NCI-H748 treated with DMSO at 0.1 percent for 48 hours (cell line): ENCODE measurements around the gene LEP.

ENCODE experiments used
- DNase-seq: peaks from one replicate; lab custom pipeline; 2025; lab: John Stamatoyannopoulos, UW

The LEP gene

DNA sequence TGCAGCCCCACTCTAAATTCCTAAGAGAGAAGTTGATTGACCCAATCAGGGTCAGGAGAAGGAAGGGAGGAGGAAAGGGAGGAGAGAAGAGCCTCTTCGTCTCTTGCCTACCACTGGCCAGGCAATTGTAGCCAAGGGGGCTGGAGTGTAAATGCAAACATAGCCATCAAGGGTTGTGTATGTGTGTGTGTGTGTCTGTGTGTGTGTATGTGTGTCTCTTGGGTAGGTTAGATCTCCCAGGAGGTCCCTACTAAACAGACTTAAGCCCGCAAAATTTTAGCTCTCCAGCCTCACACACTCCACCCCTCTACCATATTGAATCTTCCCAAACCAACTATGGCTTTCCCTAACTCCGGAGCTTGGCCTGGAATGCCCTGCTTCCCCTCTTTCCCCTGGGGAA, 3.8 kb downstream of the LEP start:
- no peak for DNase-seq

DNA sequence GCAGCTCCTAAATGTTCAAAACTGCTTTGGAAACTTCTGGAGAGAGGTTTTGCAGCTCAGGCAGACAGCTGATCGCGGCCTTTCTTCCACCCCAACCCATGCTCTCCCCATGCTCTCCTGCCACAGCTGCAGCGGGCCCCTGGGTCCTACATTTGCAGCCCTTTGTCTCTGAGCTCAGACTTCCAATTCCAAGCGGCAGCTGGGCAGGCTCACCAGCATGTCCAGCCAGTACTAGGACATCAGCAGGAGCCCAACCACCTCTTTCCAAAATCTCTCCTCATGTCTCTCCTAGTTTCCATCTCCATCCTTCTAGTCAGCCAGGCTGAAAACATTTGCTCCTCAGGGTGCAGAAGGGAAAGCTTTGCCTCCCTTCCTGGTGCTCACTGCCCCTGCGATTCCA, 6.0 kb downstream of the LEP start:
- no peak for DNase-seq

DNA sequence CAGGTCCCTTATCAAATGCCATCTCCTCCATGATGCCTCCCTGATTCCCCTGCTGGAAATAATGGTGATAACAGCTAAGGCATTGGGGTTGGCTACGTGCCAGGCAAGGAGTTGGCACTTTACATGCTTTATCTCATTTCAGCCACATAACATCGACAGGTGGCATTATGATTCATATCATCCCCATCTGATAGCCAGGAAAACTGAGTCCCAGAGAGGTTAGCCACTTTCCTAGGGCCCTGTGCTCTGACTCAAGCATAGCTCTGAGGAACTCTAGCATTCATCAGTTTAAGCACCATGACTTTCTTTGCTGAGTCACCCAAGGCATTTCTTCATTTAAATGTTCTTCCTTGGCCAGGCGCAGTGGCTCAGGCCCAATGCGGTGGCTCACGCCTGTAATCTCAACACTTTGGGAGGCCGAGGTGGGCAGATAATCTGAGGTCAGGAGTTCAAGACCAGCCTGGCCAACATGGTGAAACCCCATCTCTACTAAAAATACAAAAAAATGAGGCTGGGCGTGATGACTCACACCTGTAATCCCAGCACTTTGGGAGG, 6.6 kb downstream of the LEP start:
- DNase-seq, result no peak

DNA sequence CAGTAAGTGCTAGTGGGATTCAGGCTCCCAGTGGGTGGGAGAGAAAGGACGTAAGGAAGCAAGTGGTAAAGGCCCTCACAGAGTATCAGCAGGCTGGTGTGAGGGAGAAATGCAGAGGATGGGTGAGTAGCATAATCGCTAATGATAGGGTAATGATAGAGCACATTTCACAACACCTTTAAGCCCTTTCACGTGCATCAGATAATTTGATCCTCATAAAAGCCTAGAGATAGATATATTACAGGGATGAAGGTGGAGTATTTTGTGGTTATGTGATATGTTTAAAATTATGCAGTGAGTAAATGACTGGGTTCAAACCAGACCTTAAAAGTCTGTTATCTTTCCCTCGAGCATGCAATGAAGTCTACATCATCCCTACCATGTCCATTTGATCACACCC, 10.3 kb downstream of the LEP start:
- no peak for DNase-seq

DNA sequence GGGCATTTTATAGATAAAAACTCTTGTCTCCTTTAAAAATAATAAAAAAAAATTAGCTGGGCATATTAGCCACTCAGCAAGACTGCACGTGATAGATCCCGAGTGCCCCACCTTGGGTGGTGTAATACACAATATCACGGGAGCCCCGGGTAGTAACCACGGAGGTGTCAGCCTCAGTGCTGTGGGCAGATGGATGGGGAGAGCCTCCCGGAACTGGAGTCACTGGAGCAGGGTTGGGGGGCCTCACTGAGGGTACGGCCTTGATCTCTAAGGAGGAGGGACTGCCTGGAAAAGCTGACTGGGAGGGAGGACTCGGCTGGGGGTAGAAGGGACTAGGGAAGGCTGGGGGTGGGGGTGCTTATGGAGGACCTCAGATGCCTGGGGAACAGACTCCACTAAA, 12.6 kb downstream of the LEP start:
- no peak for DNase-seq

DNA sequence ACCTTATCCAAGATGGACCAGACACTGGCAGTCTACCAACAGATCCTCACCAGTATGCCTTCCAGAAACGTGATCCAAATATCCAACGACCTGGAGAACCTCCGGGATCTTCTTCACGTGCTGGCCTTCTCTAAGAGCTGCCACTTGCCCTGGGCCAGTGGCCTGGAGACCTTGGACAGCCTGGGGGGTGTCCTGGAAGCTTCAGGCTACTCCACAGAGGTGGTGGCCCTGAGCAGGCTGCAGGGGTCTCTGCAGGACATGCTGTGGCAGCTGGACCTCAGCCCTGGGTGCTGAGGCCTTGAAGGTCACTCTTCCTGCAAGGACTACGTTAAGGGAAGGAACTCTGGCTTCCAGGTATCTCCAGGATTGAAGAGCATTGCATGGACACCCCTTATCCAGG, 13.4 kb downstream of the LEP start:
- no peak for DNase-seq

DNA sequence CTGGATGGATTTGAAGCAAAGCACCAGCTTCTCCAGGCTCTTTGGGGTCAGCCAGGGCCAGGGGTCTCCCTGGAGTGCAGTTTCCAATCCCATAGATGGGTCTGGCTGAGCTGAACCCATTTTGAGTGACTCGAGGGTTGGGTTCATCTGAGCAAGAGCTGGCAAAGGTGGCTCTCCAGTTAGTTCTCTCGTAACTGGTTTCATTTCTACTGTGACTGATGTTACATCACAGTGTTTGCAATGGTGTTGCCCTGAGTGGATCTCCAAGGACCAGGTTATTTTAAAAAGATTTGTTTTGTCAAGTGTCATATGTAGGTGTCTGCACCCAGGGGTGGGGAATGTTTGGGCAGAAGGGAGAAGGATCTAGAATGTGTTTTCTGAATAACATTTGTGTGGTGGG, 14.2 kb downstream of the LEP start:
- no peak for DNase-seq

DNA sequence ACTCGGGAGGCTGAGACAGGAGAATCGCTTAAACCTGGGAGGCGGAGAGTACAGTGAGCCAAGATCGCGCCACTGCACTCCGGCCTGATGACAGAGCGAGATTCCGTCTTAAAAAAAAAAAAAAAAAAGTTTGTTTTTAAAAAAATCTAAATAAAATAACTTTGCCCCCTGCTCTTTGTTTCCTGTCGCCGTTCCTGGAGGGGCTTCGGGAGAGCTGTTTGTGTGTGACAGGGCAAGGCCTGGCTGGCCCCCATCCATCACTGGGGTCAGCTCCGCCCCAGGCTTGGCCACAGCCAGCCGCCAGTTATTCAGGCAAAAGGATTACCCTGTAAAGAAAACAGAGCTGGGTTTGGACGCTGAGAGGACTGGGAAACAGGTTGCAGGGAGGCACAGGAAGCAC, 16.4 kb downstream of the LEP start:
- DNase-seq, result no peak

DNA sequence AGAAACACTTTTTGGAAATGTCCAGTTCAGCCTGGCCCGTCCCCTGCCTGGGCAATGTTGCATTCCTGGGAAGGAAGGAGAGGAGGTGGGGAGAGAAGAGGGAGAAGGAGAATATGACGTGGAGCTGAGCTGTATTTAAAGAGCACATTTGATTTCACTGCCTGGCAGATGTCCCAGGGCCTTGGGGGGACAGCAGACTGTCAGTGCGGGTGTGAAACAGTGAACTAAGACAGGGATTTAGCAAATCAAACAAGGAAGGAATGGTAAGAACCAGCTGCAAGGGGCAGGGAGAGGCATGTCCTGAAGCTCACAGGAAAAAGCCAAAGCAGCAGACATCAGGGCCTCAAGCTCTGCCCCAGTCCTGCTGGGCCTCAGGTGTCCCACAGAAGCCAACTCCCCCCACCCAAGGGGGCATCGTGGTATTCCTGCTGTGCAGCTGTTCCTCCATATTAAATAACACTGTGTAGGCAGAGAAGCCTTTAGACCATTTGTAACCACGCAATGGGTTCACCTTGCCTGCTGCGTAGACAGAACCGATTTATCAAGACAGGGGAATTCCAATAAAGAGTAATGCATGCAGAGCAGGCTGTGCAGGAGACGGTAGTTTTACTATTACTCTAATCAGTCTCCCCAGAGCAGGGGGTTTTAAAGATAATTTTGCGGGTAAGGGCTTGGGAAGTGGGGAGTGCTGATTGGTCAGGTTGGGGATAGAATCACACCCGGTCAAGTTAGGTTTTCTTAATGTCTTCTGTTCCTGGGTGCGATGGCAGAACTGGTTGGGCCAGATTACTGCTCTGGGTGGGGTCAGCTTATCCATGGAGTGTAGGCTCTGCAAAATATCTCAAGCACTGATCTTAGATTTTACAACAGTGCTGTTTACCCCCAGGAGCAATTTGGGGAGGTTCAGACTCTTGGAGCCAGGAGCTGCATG, 18.3 kb downstream of the LEP start:
- no peak for DNase-seq

DNA sequence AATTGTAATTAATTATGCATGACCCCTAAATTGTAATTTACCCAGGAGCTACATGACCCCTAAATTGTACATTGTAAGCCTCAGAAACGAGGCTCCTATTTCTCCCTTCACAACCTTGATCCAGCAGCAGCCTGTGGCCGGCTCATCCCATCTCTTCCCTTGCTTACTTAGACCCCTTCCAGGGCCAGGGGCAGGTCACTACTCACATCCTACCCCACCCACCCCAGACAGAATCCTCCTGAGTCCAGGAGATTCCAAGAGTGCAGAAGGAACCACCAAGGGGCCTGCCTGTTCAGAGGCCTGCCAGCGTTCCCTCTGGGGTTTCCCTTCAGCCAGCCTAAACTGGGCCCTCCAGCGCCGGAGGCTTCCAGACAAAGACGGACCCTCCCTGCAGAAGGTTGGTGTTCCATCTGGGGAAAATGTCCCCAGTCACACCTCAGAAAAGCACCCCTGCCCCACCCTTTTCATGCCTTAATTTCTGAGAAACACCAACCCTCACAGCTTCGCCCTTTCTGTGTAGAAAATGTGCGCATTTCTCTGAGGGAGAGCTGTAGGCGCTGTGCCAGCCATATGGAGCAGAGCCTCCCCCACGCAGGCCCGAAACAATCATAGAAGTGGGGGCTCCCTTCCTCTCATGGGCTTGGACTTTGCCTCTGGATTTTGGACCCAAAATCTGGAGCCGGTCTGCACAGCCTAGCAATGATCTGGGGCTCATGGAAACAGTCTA, 19.2 kb downstream of the LEP start:
- no peak for DNase-seq

DNA sequence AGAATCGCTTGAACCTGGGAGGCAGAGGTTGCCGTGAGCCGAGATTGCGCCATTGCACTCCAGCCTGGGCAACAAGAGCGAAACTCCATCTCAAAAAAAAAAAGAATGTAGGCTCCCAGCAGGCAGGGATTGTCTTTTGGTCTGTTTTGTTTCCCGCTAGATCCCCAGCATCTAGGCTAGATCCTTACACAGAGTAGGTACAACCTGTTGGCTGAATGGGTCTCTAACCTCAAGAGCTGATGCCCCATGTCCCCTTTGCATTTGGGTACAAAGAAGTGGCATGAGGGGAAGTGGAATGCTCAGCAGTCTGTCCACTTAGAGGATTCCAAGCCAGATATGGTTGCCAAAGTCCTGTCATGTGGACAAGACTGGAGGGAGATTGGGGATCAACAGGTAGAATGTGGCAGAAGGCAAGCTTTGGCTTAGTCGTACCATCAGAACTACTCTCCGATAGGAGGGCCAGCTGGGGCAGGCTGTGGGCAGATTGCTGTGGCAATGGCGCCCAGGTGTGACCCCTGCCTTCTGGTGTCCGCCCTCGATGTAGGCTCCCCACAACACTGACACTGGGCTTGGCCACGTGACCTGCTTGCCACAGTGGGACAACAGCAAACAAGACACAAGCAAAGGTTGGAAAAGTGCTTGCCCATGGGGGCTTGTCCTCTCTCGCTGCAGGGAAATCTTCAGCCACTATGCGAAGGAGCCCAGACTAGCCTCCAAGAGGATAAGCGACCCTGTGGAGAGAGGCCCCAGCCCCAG, 21.4 kb downstream of the LEP start:
- DNase-seq, result no peak

DNA sequence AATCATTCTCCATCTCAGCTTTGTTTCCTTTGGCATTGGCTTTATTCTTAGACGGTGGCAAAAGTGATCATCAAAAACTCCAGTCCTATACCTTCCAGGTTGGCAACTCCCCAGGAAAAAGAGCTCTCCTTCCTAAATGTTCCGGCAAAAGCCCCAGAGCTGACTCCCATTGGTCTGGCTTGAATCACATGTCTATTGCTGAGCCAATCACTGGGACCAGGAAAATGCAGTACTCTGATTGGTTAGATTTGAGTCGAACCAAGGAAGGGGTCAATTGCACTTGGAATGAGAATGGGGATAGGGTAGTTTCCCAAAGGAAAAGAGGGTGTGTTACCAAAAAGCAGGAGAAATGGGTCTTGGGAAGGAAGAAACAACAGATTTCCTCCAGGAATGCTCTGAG, 22.3 kb downstream of the LEP start:
- no peak for DNase-seq

DNA sequence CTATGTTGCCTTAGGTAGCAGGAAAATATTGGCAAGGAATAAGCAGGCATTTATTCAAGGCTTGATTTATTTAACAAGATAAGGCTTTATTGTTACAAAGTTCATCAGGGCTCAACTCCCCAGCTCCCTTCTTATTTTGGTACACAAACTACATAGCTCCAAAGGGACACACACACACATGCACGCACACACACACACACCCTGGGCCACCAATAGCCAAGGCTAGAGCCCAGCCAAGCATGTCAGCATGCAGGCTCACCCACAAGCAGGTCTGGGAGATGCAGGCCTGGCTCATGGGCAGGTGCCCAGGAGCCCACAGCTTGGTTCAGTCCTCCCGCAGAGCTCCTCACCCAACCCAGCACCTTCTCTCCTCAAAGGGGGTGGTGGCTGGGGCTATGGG, 23.4 kb downstream of the LEP start:
- DNase-seq, result no peak

DNA sequence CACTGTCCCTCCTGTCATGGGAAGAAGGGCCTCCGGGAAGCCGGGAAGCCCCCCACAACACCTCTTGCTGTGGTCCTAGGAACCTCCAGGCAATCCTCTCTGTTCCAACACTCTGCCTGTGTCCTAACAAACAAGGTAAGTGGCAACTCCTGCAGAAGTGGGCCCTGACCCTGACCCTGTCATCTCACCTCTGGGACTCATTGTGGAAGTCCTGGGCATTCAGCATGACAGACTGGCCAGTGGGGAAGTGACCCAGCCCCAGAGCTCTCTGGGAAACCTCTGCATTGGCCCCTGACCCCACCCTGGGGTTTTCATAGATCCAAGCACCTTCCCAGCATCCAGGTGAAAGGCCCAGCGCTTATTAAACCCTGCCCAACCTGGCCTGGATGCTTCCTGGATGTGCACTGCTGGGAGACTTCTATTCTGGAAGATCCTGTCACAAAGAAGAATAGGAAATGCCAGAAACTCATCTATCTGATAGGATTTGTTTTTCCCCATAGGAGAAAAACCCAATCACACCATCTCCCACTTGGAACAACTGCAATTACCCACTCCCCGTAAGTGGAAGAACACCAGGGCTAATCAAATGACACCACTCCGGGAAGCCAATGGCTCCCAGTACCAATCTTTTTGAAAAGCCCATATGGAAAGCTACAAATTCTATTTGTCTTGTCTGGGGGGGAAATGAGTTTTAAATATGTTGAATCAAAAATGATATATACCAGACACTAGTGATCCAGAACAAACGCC, 24.3 kb downstream of the LEP start:
- no peak for DNase-seq

DNA sequence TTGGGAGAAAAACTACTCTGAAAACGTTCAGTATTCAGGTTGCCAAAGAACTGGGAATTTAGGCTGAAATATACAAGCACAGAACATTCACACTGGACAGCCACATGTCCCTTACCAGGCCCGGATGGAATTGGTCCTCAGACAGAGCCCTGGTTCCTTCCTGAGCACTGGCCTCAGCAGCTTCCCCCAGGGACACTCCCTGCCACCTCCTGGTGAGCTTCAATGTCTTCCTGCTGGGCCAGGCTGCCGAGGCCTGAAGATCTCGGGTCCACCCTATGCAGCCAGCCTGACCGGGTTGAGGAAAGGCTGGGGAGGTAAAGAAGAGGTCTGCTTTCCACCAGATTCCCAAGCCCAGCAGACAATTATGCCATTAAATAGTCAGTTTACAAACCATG, 24.8 kb downstream of the LEP start:
- DNase-seq, result no peak

DNA sequence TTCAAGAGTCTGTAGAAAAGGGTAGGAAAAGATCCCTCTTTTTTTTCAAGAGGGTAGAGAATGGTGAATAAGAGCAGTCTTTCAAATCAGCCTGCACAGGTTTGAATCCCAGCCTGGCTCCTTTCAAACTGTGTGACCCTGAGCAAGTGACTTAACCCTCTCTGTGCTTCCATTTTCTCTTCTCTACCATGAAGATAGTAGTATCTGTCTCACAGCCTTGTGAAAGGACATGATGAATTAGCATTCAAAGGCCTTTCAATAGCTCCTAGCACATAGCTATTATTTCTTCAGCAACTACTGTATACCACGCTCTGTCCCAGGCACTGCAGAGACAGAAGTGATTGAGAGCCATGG, 25.4 kb downstream of the LEP start:
- no peak for DNase-seq

DNA sequence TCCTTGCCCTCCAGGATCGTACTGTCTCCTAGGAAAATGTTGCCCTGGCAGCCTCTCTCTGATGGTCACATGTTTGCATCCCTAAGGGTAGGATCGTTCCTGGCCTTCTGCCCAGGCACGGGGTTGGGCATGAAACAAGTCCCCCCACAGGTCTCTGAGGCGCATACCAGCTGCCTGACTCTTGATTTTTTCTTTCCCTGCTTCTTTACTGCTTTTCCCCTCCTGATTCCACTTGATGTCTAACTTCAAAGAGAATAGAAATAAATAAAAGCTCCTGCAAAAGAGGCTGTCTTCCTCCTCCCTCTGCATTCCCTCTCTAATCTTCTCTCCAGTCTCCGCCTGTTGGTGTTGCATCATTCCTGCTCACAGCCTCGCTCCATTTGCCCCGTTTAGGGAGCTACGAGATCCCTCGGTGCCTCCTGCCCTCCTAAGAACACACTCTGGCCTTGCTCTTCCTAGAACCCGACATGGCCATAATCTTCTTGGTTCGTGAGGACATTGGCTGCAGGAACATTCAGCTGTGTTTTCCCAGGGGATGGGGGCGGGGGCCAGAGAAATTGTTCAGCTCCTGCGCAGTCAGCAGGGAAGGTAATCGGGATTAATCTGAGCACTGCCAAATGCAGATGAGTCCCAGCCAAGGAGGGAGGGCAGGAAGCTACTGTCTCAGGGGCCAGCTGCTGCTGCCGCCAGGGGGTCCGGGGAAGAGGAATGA, 26.0 kb downstream of the LEP start:
- no peak for DNase-seq

DNA sequence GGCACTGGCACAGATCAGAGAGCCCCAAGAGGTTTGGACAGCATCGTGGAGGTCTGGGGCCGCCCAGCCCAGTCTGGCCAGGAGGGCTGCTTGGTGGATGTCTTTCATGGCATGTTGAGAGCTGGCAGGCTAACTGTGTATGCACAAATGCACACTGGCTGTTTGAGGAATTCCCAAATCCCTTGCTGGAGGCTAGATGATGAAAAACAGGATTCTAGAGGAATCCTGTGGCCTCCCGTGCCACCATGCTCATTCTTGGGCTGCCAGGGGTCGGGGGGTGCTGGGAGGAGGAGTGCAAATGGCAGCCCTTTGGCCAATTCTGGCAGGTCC, 26.5 kb downstream of the LEP start:
- DNase-seq, result no peak

DNA sequence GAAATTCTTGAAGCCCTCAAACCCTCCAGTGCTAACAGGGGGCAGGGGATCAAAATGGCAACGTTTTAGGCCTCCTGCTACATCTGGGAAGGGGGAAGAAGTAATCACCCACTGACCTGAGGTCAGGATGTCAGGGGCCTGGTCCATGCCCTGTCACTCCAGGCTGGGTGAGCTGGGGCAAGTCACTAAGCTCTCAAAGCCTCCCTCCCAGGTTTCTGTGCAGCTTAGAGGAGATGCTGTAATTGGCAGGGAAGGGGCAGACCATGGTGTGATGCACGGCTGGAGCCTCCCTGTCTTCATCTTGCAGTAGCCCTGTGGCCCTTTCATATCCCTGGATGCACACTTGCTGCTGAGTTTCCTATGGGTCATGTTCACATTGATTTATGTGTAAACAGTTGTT, 27.2 kb downstream of the LEP start:
- DNase-seq, result no peak

DNA sequence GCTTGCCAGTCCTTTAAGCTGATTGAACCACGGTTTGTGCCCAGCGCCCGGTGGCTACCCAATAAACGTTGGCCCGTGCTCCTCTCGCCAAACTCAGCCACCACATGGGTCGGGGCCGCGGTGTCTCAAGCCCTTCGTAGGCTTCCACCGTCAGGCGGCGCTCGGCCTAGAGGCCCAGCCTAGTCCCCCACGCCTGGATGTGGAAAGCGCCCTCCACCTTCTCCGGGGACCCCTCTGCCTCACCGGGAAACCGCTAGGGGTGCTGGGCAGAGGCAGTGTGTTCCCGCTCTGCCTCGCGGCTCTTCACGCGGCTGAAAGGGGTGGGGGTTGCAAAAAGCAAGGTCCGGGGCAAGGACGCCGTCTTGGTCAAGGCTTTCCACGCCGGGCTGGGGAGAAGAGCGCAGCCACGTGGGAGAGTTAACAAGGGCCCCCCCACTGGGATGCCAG, 29.8 kb downstream of the LEP start:
- DNase-seq, result no peak

DNA sequence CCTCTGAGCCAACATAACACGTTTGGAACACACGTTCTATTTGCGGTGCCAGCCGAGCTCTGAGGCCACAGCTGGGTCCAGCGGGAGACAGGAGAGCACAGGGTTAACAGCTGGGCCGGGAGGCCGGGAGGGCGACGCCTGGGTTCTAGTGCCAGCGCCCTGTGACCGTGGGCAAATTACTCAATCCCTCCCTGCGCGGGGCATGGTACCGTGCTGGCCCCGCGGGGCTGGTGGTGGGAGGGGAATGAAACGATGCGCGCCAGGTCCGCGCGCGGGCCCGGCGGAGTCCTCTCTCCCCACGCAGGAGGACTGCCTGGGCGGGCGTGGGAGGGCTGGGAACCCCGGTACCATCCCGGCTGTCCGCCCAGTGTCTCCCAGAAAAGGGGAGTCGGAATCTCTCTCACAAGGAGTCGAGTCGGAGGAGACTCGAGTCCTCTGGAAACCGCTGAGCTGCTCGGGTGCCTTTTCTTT, 30.4 kb downstream of the LEP start:
- DNase-seq, result no peak
